Prostate gland (tissue), 2 donors: Measurements from ENCODE around the gene CCDC28A. TPM values are rescaled to one million over a fixed set of nuclear protein-coding genes. Genes with fewer than 3 reads are reported as not detected.

Experiments
- DNase-seq: peaks from one replicate; pipeline ENCODE4 v3.0.0-alpha.2; 2019; ENCODE audit warnings: low spot score
- H3K27ac ChIP-seq, 2 donors: fragments of 200-600 bp; sonication (generic); 2 replicates each; pipeline ENCODE4 v1.5.1; 2017 to 2019
- H3K27me3 ChIP-seq: fragments of 200-600 bp; sonication (generic); replicated peaks from 2 replicates; pipeline ENCODE4 v1.5.1; 2019; ENCODE audit not compliant: insufficient read depth
- H3K36me3 ChIP-seq, 2 donors: fragments of 200-600 bp; sonication (generic); 1 replicate in 1 of 2; 2 replicates in 1 of 2; pipeline versions ENCODE4 v1.5.1 to v1.8.1; 2017 to 2019
- H3K4me1 ChIP-seq: fragments of 200-600 bp; sonication (generic); replicated peaks from 2 replicates; pipeline ENCODE4 v1.5.1; 2019
- H3K4me3 ChIP-seq, 2 donors: fragments of 200-600 bp; sonication (generic); 2 replicates each; pipeline ENCODE4 v1.5.1; 2017 to 2019
- H3K9me3 ChIP-seq: fragments of 200-600 bp; sonication (generic); 2 replicates; pipeline ENCODE4 v1.5.1; 2017
- POLR2A ChIP-seq: fragments of 450-650 bp; IDR thresholded peaks from one replicate; pipeline ENCODE4 v1.6.1; 2016; ENCODE audit warnings: antibody characterized with exemption, mild to moderate bottlenecking
- POLR2AphosphoS5 ChIP-seq: sonication (generic); formaldehyde crosslinking; IDR thresholded peaks from one replicate; pipeline ENCODE4 v1.6.1; 2017; ENCODE audit warnings: antibody characterized with exemption
- WGBS: methylation state at CpG from one replicate; pipeline ENCODE4 v1.1.5; 2018; 5-methylcytosine and 5-hydroxymethylcytosine counted together
- intact Hi-C: fragments of 100-400 bp; cut with DNase I; formaldehyde crosslinking; loops from one replicate; pipeline ENCODE4 v1.14.2; 2022
- total RNA-seq, 2 donors: library from RNA; depleted of rRNA; stranded (reverse); fragments of >200 nt; gene quantifications; one replicate each; pipeline ENCODE4 v1.1.0, GENCODE V29; 2016
- TF ChIP-seq, protein P1 (sequence below), 4 experiments: fragments of 200-600 bp in 2 of 4; fragments of 450-650 bp in 2 of 4; sonication (generic) in 2 of 4; IDR thresholded peaks; 1 replicate in 3 of 4; 2 replicates in 1 of 4; pipeline ENCODE4 v1.5.1; 2016 to 2019; ENCODE audit warnings: antibody characterized with exemption in 4 of 4, mild to moderate bottlenecking in 2 of 4, moderate library complexity in 2 of 4

Gene CCDC28A
- total RNA-seq, 2 donors from 2014 or later = 36.3 to 41.6 TPM

DNA sequence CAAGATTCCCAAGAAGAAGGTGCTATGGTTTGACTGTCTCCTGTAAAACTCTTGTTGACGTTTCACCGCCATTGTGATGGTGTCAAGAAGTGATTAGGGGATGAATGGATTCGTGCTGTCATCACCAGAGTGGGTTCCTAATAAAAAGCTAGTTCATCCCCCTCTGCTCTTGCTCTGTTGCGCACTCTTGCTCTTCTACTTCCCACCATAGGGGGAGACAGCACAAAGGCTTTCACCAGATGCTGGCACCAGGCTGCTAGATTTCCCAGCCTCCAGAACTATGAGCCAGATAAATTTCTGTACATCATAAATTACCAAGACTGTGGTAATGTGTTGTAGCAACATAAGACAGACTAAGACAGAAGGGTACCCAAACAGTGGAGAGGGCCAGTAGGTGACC, 21.6 kb upstream of the CCDC28A start:
- DNase-seq = no peak
- Histone ChIP-seq H3K9me3 (no peaks in the 10 kb centered on the region), H3K4me1 (no peaks in the 10 kb centered on the region), H3K27ac (no peak overlapping the region), H3K36me3 (no peaks in the 10 kb centered on the region), H3K4me3 (no peak overlapping the region), H3K27me3 (no peaks in the 10 kb centered on the region)
- 93% methylated on average over 4 of the region's 4 CpGs for WGBS
- intact Hi-C loops = no loop called here
- TF ChIP-seq, protein P1, sequence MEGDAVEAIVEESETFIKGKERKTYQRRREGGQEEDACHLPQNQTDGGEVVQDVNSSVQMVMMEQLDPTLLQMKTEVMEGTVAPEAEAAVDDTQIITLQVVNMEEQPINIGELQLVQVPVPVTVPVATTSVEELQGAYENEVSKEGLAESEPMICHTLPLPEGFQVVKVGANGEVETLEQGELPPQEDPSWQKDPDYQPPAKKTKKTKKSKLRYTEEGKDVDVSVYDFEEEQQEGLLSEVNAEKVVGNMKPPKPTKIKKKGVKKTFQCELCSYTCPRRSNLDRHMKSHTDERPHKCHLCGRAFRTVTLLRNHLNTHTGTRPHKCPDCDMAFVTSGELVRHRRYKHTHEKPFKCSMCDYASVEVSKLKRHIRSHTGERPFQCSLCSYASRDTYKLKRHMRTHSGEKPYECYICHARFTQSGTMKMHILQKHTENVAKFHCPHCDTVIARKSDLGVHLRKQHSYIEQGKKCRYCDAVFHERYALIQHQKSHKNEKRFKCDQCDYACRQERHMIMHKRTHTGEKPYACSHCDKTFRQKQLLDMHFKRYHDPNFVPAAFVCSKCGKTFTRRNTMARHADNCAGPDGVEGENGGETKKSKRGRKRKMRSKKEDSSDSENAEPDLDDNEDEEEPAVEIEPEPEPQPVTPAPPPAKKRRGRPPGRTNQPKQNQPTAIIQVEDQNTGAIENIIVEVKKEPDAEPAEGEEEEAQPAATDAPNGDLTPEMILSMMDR (IDR thresholded peaks at IDR 0.05) = no peak
- TF ChIP-seq POLR2AphosphoS5 (no peak), POLR2A (no peak)

DNA sequence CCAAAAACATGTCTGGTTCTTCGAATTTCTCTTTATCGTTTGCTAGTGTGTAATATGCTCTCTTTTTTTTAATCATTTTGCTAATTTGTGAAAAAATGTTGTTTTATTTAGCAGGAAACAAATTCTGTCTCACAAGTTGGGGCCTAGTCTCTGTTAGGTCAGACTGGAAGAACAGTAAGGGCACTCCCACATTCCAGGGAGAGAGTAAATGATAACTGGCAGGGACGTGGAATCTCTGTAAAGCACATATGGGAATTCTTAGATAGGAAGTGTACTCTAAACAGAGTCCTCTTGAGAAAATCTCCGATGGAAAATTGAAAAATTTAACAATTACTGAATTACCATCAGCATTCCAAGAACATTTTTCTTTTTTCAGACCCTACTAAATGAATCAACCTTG, 16.4 kb upstream of the CCDC28A start:
- no peak overlapping the region for H3K27ac ChIP-seq
- TF ChIP-seq, protein P1 (IDR thresholded peaks at IDR 0.05) = no peak
- TF ChIP-seq POLR2AphosphoS5 = no peak
- TF ChIP-seq POLR2A = no peak
- no peaks in the 10 kb centered on the region for H3K4me1 ChIP-seq
- intact Hi-C loops = no loop called here
- H3K9me3 ChIP-seq = no peaks in the 10 kb centered on the region
- H3K4me3 ChIP-seq = no peak overlapping the region
- H3K36me3 ChIP-seq = no peaks in the 10 kb centered on the region
- WGBS = 79% methylated on average over 4 of the region's 4 CpGs
- DNase-seq = no peak
- no peaks in the 10 kb centered on the region for H3K27me3 ChIP-seq

DNA sequence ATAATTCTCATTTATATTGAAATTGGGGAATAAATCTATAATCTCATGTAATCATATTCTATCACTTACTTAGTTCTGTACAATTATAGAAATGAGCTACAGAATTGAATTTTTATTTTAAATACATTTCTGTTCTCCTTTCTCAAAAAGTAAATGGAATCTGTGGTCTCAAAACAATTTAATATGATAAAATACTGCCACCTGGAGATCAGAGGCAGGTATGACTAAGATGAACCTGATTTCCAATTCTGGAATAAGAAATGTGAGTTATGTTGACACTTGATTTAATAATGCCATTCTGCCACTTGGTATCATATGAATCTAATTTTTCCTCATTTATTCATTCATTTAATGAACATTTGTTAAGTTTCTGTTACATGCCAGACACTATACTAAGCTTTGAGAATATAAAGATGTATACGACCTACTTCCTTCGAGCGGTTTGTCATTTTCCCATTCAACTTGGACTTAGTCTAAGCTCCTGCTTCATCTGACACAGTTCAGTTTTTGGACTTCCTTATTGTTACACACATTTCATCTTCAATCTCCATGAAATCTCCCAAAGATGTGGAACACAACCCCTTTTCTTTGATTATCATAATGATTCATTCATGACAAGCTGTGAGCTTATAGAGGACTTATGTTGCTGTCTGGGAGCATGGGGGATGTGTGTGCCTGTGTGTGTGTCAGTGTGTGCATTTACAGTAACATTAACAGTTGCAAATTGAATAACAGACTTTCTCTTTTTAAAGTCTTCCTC, 7.5 kb upstream of the CCDC28A start:
- DNase-seq = no peak
- no peaks in the 10 kb centered on the region for H3K36me3 ChIP-seq
- no peaks in the 10 kb centered on the region for H3K4me1 ChIP-seq
- TF ChIP-seq POLR2A = no peak
- TF ChIP-seq, protein P1 (IDR thresholded peaks at IDR 0.05) = peak in 3 of 4 experiments; percentile 53 to 87 (median 86)
- H3K27me3 ChIP-seq = no peaks in the 10 kb centered on the region
- intact Hi-C loops = loop anchor here (2.0 to 10.0 kb wide), 3 partner anchors 177 to 651 kb away; no protein-coding TSS in a partner anchor
- no peaks in the 10 kb centered on the region for H3K9me3 ChIP-seq
- no peak overlapping the region for H3K27ac ChIP-seq
- 94% methylated on average over 3 of the region's 3 CpGs for WGBS
- H3K4me3 ChIP-seq = no peak overlapping the region

DNA sequence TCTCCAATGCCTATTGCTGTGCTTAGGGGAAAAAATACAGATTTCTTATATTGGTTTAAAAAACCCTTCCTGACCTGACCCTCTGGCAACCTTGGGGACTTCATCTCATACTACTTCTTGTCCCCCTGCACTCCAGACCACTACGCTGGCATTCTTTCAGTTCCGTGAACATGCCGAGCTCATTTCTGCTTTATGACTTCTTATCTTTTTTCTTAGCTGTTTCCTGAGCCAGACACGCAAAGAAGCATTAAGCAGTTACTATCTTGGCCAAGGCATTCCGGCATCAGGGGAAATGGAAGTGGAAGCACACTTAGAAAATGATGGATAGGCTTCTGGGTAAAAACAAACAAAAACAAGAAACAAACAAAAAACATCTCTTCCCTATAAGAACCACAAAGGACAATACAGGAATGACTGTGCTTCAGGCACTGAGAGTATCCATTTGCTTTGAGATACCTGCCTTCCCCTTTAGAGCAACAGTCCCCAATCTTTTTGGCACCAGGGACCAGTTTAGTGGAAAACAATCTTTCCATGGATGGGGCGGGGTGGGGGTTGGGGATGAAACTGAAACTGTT, 4.4 kb upstream of the CCDC28A start:
- Histone ChIP-seq H3K4me3 (no peak overlapping the region), H3K4me1 (no peaks in the 10 kb centered on the region), H3K9me3 (no peaks in the 10 kb centered on the region), H3K27me3 (no peaks in the 10 kb centered on the region), H3K27ac (no peak overlapping the region), H3K36me3 (no peaks in the 10 kb centered on the region)
- DNase-seq = no peak
- 57% methylated on average over 6 of the region's 6 CpGs for WGBS
- TF ChIP-seq, protein P1 (IDR thresholded peaks at IDR 0.05) = no peak
- TF ChIP-seq POLR2A = no peak
- no peak for TF ChIP-seq POLR2AphosphoS5
- intact Hi-C loops = loop anchor here (10.0 kb wide), 2 partner anchors 344 to 654 kb away; no protein-coding TSS in a partner anchor
